OCI-LY7 (cell line): ENCODE results near the gene FAM163A. TPM values are rescaled to one million over a fixed set of nuclear protein-coding genes. Genes with fewer than 3 reads are reported as not detected.
"Not testable (repeated sequence)": the region's sequence is repeated elsewhere in the genome, so short reads cannot be mapped to it uniquely, and the experiment has no call there.

Source experiments
- BruUV-seq: library from RNA; stranded (reverse); fragments of 400-500 nt; replicated peaks from 2 replicates; lab custom pipeline; 2021; lab: Mats Ljungman, UMichigan
- CTCF ChIA-PET: fragments of 300-600 bp; sonication (Branson Sonifier 250); formaldehyde crosslinking; loops from one replicate; lab custom pipeline; 2022; ENCODE audit warnings: antibody characterized with exemption; ENCODE audit not compliant: unreplicated experiment; lab: Charles Lee
- POLR2A ChIA-PET: fragments of 300-600 bp; sonication (Branson Sonifier 250); formaldehyde crosslinking; loops from one replicate; lab custom pipeline; 2022; ENCODE audit warnings: antibody characterized with exemption; lab: Charles Lee
- DNase-seq: peaks from one replicate; pipeline ENCODE4 v3.0.0-alpha.2; 2015; ENCODE audit warnings: low spot score
- H2AFZ ChIP-seq: fragments of 200-600 bp; sonication (generic), shearing (Covaris generic); 2 replicates; pipeline ENCODE4 v1.6.1; 2014; ENCODE audit warnings: mild to moderate bottlenecking, antibody characterized with exemption, low read length, moderate library complexity
- H3K27ac ChIP-seq: fragments of 200-600 bp; sonication (generic); 2 replicates; pipeline ENCODE4 v1.5.1; 2014; ENCODE audit warnings: mixed run types, low read depth, mild to moderate bottlenecking, moderate library complexity, low read length, inconsistent platforms; ENCODE audit not compliant: poor library complexity, severe bottlenecking
- H3K36me3 ChIP-seq: fragments of 200-600 bp; sonication (generic); 2 replicates; pipeline ENCODE4 v1.6.1; 2014; ENCODE audit warnings: mild to moderate bottlenecking, antibody characterized with exemption, low read length, moderate library complexity, mixed read lengths; ENCODE audit not compliant: insufficient read depth
- H3K4me1 ChIP-seq: fragments of 200-600 bp; sonication (generic); 2 replicates; pipeline ENCODE4 v1.5.1; 2014; ENCODE audit warnings: mild to moderate bottlenecking, low read length; ENCODE audit not compliant: insufficient read depth, poor library complexity, severe bottlenecking
- H3K4me2 ChIP-seq: fragments of 200-600 bp; sonication (generic); 2 replicates; pipeline ENCODE4 v1.6.1; 2014; ENCODE audit warnings: mild to moderate bottlenecking, low read length
- H3K4me3 ChIP-seq: fragments of 200-600 bp; sonication (generic); 2 replicates; pipeline ENCODE4 v1.5.1; 2014; ENCODE audit warnings: mild to moderate bottlenecking, low read depth, low read length; ENCODE audit not compliant: poor library complexity, severe bottlenecking
- H3K79me2 ChIP-seq: fragments of 200-600 bp; sonication (generic); 2 replicates; pipeline ENCODE4 v1.6.1; 2016; ENCODE audit warnings: low read depth, mild to moderate bottlenecking, low read length, moderate library complexity, mixed read lengths; ENCODE audit not compliant: insufficient read depth
- H3K9me2 ChIP-seq: fragments of 200-600 bp; sonication (generic); 2 replicates; pipeline ENCODE4 v1.6.1; 2016; ENCODE audit warnings: mild to moderate bottlenecking, low read length, mixed read lengths; ENCODE audit not compliant: insufficient read depth
- H3K9me3 ChIP-seq: fragments of 200-600 bp; sonication (generic); 2 replicates; pipeline ENCODE4 v1.6.1; 2014; ENCODE audit warnings: mild to moderate bottlenecking, mixed run types, low read length, mixed read lengths
- H4K20me1 ChIP-seq: fragments of 200-600 bp; sonication (generic); 2 replicates; pipeline ENCODE4 v1.6.1; 2014; ENCODE audit warnings: mild to moderate bottlenecking, antibody characterized with exemption, low read length, moderate library complexity, mixed read lengths; ENCODE audit not compliant: insufficient read depth
- CTCF ChIP-seq: fragments of 200-600 bp; sonication (generic); conservative IDR thresholded peaks from 2 replicates; pipeline ENCODE4 v1.5.1; 2014; ENCODE audit warnings: mild to moderate bottlenecking, antibody characterized with exemption, low read length, moderate library complexity, mixed read lengths
- EZH2phosphoT487 ChIP-seq: fragments of 200-600 bp; sonication (generic); IDR thresholded peaks from 2 replicates; pipeline ENCODE4 v1.6.1; 2018; ENCODE audit warnings: low read depth, borderline replicate concordance, mild to moderate bottlenecking, mixed run types, antibody characterized with exemption, low read length, moderate library complexity, mixed read lengths
- intact Hi-C: fragments of 100-400 bp; cut with micrococcal nuclease; formaldehyde crosslinking; loops from one replicate; pipeline ENCODE4 v1.10.0; 2022; ENCODE audit not compliant: unreplicated experiment
- total RNA-seq, 2 experiments: library from RNA; depleted of rRNA in 1 of 2; stranded (reverse); fragments of >200 nt in 1 of 2; shearing (Covaris generic) in 1 of 2; gene quantifications; 2 replicates each; pipeline ENCODE4 v1.2.3, GENCODE V29; 2014 to 2022

FAM163A gene
- total RNA-seq, 2 experiments from 2014 or later: not detected

GRCh38 chr1:179800481-179800880 is 57.4 kb downstream of the FAM163A start:
- no TSS peak for BruUV-seq
- intact Hi-C loops: no loop called here

GRCh38 chr1:179803104-179803503 is 60.0 kb downstream of the FAM163A start:
- TF ChIP-seq EZH2phosphoT487 (no peak), CTCF (no peak)
- no peaks in the 10 kb centered on the region for H3K36me3 ChIP-seq
- ChIA-PET CTCF (no interaction called here), POLR2A (no interaction called here)
- H3K4me3 ChIP-seq: no peak overlapping the region
- no peaks in the 10 kb centered on the region for H3K4me1 ChIP-seq
- H4K20me1 ChIP-seq: no peaks in the 10 kb centered on the region
- H3K9me2 ChIP-seq: no peaks in the 10 kb centered on the region
- no peak overlapping the region for H3K4me2 ChIP-seq
- no TSS peak for BruUV-seq
- intact Hi-C loops: no loop called here
- no peak for DNase-seq
- no peaks in the 10 kb centered on the region for H3K9me3 ChIP-seq
- no peaks in the 10 kb centered on the region for H3K79me2 ChIP-seq
- no peak overlapping the region for H3K27ac ChIP-seq
- H2AFZ ChIP-seq: no peak overlapping the region

More at GRCh38 chr1:179800481-179800880, 57.4 kb downstream of the FAM163A start:
- no peak for TF ChIP-seq EZH2phosphoT487
- TF ChIP-seq CTCF: no peak
- no peak overlapping the region for H3K27ac ChIP-seq
- no peak overlapping the region for H3K4me3 ChIP-seq
- no peak for DNase-seq
- ChIA-PET POLR2A (no interaction called here), CTCF (no interaction called here)
- no peaks in the 10 kb centered on the region for H4K20me1 ChIP-seq
- no peaks in the 10 kb centered on the region for H3K4me1 ChIP-seq
- H3K4me2 ChIP-seq: no peak overlapping the region
- no peaks in the 10 kb centered on the region for H3K9me2 ChIP-seq
- no peaks in the 10 kb centered on the region for H3K9me3 ChIP-seq
- no peaks in the 10 kb centered on the region for H3K79me2 ChIP-seq
- no peaks in the 10 kb centered on the region for H3K36me3 ChIP-seq
- H2AFZ ChIP-seq: no peak overlapping the region

GRCh38 chr1:179803918-179804317 is 60.8 kb downstream of the FAM163A start:
- no peak for DNase-seq
- no peaks in the 10 kb centered on the region for H3K36me3 ChIP-seq
- H3K9me3 ChIP-seq: no peaks in the 10 kb centered on the region
- POLR2A ChIA-PET: no interaction called here
- H3K9me2 ChIP-seq: no peaks in the 10 kb centered on the region
- H3K4me3 ChIP-seq: no peak overlapping the region
- H3K27ac ChIP-seq: no peak overlapping the region
- intact Hi-C loops: no loop called here
- CTCF ChIA-PET: no interaction called here
- TF ChIP-seq CTCF: no peak
- no peak for TF ChIP-seq EZH2phosphoT487
- no peak overlapping the region for H2AFZ ChIP-seq
- H3K4me1 ChIP-seq: no peaks in the 10 kb centered on the region
- no peak overlapping the region for H3K4me2 ChIP-seq
- no peaks in the 10 kb centered on the region for H3K79me2 ChIP-seq
- no TSS peak for BruUV-seq
- no peaks in the 10 kb centered on the region for H4K20me1 ChIP-seq

GRCh38 chr1:179804417-179804816 is 61.3 kb downstream of the FAM163A start:
- POLR2A ChIA-PET, H3K9me3 ChIP-seq, H3K9me2 ChIP-seq, BruUV-seq, intact Hi-C loops, DNase-seq, CTCF ChIA-PET, H3K27ac ChIP-seq, H4K20me1 ChIP-seq, H3K4me3 ChIP-seq, H3K4me1 ChIP-seq, H2AFZ ChIP-seq, H3K79me2 ChIP-seq, H3K36me3 ChIP-seq, H3K4me2 ChIP-seq: not testable (repeated sequence)
